T-helper 17 cell (primary cell): ENCODE results near the gene STT3B. TPM values are rescaled to one million over a fixed set of nuclear protein-coding genes. Genes with fewer than 3 reads are reported as not detected.

Experiments
- ATAC-seq: fragments of 150-1000 bp; cut with Tn5 transposase; 2 replicates; pipeline ENCODE4 v1.10.0; 2021; ENCODE audit warnings: mild to moderate bottlenecking, moderate library complexity
- DNase-seq, 3 donors: peaks; one replicate each; pipeline versions ENCODE4 v3.0.0 to v3.0.0-alpha.2; 2020 to 2021
- H3K9me3 ChIP-seq: one replicate; pipeline ENCODE4 v1.7.0; 2013; ENCODE audit warnings: low read length, mild to moderate bottlenecking; ENCODE audit not compliant: control insufficient read depth, poor library complexity, severe bottlenecking
- H3K27ac Mint-ChIP-seq: one replicate; pipeline ENCODE4 v1.8.0; 2022; ENCODE audit warnings: mild to moderate bottlenecking, moderate library complexity, mixed read lengths
- H3K27me3 Mint-ChIP-seq: one replicate; pipeline ENCODE4 v1.8.0; 2022; ENCODE audit warnings: mixed read lengths
- H3K36me3 Mint-ChIP-seq: one replicate; pipeline ENCODE4 v1.8.0; 2022; ENCODE audit warnings: low read depth, mixed read lengths
- H3K4me1 Mint-ChIP-seq: one replicate; pipeline ENCODE4 v1.8.0; 2022; ENCODE audit warnings: mild to moderate bottlenecking, mixed read lengths
- H3K4me3 Mint-ChIP-seq: one replicate; pipeline ENCODE4 v1.8.0; 2022; ENCODE audit warnings: mild to moderate bottlenecking, moderate library complexity, mixed read lengths
- total RNA-seq, 4 donors: library from RNA in 2 of 4; stranded (reverse) in 2 of 4; gene quantifications; one replicate each; pipeline ENCODE4 v1.2.3 and lab custom pipeline; 2022 to 2026

The STT3B gene
- total RNA-seq, 2 donors from 2014 or later, result 125 to 151 TPM

DNA sequence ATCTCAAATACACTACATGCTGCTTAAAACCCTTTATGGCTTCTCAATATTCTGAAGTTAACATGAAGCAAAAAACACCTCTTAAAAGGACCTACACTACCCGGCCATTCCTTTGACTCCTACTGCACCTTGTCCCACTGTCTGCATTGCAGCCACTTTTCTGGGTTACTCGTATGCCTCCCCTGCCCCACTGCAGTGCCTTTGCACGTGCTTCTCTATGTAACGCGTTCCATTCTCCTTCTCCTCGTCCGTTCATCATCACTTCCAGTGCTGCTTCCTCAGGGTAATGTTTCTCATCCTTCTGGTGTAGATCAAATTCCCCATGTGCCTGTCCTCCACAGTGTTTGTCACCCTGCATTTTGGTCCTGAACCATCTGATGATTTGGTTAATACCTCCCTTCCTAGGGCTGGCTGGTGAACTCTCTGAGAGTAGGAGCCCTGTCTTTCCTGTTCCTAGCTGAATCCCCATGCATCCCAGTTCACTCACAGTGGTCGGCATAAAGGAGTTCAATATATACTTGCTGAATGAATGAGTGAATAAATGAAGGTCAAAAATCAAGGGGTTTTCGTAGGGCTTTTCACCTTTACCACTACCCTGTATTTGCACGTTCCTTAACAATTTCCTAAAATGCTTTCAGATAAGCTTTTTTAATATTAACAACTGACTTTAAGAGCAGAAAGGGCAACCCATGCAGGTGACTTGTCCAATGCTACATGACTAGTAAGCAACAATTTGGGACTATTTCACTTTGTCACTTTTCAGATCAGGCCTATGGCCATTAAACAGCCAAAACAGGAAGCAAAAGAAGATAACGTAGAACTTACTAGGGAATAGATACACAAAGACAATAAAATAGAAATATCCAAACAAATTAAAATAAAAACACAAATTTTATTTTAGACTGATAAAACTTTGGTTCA lies 2.4 kb upstream of the STT3B start:
- no peak overlapping the region for H3K27ac Mint-ChIP-seq
- H3K4me1 Mint-ChIP-seq, result peaks cover 6% of the 10 kb centered on the region
- no peak overlapping the region for H3K4me3 Mint-ChIP-seq
- H3K27me3 Mint-ChIP-seq, result no peaks in the 10 kb centered on the region
- peaks cover 2% of the 10 kb centered on the region for H3K36me3 Mint-ChIP-seq
- no peak for ATAC-seq
- H3K9me3 ChIP-seq, result no peaks in the 10 kb centered on the region
- DNase-seq, result no peak

DNA sequence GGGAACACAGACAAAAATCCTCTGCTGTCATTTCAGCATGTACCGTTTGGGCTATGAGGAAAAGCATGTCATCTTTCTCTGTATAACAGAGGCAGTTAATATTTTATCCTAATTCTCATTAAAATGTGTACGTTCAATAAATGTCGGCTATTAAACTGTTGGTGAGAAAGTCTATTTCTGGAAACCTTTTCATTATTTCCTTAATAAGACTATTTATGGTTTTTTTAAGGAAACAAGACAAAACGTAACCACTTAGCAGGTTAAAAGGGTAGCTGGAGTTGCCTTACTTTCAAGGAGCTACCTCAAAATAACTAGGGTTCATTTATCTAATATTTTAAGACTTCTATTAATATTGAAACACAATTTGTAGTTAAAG lies 1.8 kb upstream of the STT3B start:
- no peaks in the 10 kb centered on the region for H3K27me3 Mint-ChIP-seq
- ATAC-seq, result no peak
- H3K9me3 ChIP-seq, result no peaks in the 10 kb centered on the region
- peaks cover 2% of the 10 kb centered on the region for H3K36me3 Mint-ChIP-seq
- H3K27ac Mint-ChIP-seq, result peak overlapping the region; percentile 95
- peaks cover 8% of the 10 kb centered on the region for H3K4me1 Mint-ChIP-seq
- H3K4me3 Mint-ChIP-seq, result peak overlapping the region; percentile 97
- DNase-seq, result no peak

DNA sequence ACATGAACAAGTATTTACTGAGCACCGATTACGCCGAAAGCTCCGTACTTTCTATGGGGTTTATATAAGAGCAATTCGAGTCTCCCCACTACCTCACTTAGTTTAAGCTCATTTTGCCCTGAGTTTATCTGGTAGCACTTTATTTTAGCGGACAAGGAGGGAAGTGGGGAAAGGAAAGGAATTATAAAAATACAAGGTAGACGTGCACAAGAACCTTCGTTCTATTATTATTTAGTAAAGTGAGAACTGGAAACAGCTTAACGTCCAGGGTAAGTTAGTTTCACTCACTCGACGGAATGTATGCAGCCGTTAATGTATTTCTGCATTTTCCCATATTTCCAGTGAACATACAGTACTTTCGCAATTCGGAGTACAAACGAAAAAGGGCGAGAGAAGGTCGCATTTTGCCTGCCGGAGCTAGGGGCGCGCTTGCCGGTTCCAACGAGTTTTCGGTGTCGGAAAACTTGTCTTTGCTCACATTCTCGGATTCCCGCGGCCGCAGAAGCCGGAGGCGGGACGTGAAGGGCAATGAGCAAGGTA lies 1.2 kb upstream of the STT3B start:
- Mint-ChIP-seq H3K27ac (peak overlapping the region; percentile 95), H3K27me3 (no peaks in the 10 kb centered on the region), H3K4me1 (peaks cover 13% of the 10 kb centered on the region), H3K36me3 (peaks cover 2% of the 10 kb centered on the region), H3K4me3 (peak overlapping the region; percentile 97)
- no peak for ATAC-seq
- no peaks in the 10 kb centered on the region for H3K9me3 ChIP-seq
- DNase-seq, result no peak

DNA sequence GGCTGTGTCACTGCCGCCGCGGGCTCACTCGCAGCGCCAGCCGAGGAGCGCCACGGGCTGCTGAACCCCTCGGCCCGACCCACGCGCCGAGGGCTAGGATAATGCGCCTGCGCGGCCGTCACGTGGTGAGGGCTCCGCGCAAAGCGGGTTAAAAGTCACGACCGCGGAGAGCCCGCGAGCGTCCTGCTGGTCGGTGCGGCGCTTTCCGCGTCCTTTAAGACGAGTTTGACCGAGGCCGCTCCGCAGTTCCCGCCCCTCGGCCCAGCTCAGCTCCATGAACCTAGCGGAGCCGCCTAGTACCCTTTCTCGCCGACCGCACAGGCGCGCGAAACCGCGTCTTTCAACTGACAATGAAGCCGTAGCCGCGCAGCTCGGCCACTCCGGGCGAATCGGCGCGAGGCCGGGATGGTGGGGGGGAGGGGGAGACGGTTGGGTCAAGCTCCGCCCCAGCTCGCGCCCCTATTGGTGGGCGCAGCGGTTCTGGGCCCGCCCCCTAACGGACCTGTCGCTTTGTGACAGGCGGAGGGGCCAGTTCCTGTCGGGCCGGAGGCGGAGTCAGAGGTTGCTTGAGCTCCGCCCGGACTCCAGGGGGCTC lies 636 bp upstream of the STT3B start:
- peak; percentile 98 to 99 (median 98) for DNase-seq
- peaks cover 2% of the 10 kb centered on the region for H3K36me3 Mint-ChIP-seq
- H3K4me1 Mint-ChIP-seq, result peaks cover 16% of the 10 kb centered on the region
- ATAC-seq, result peak; percentile 87
- H3K9me3 ChIP-seq, result no peaks in the 10 kb centered on the region
- H3K4me3 Mint-ChIP-seq, result peak overlapping the region; percentile 97
- H3K27me3 Mint-ChIP-seq, result no peaks in the 10 kb centered on the region
- H3K27ac Mint-ChIP-seq, result peak overlapping the region; percentile 95

DNA sequence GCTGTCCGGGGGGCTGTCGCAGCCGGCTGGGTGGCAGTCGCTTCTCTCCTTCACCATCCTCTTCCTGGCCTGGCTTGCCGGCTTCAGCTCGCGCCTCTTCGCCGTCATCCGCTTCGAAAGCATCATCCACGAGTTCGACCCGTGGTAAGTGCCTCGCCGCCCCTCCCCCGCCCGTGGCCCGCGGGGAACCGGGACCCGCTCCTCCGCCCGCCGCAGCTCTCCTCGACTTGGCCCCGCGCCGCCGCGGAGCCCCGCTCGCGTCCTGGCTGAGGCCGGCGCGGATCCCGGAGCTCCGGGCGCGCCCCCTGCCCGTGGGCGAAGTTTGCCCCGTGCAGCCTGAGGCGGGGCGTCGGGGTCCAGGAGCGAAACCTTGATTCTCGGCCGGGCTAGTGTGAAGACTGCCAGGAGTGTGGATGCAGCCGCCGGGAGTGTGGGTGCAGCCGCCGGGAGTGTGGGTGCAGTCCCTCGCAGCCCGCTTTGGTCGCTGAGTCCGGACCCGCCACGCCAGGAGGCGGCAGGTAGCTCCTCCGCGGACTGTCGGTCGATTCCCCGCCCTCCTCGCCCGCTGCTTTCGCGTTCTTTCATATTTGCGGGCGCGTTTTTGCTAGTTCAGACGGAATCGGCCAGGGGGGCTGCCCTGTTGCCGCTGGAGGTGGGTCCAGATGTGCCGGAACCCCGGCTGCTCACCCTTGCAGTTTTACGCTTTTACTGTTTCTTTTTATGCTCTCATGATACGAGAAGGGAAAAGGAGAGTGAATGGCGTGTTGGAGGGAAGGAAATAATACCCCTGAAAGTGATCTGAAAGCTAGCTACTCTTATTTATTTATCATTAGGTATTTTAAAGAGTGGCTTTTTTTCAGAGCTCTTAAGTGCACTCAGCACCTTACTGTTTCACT lies 692 bp downstream of the STT3B start:
- Mint-ChIP-seq H3K4me3 (peak overlapping the region; percentile 97), H3K27me3 (no peaks in the 10 kb centered on the region), H3K27ac (peak overlapping the region; percentile 96), H3K36me3 (peaks cover 2% of the 10 kb centered on the region), H3K4me1 (peaks cover 23% of the 10 kb centered on the region)
- H3K9me3 ChIP-seq, result no peaks in the 10 kb centered on the region
- ATAC-seq, result peak; percentile 0
- peak; percentile 42 to 50 (median 50) for DNase-seq

DNA sequence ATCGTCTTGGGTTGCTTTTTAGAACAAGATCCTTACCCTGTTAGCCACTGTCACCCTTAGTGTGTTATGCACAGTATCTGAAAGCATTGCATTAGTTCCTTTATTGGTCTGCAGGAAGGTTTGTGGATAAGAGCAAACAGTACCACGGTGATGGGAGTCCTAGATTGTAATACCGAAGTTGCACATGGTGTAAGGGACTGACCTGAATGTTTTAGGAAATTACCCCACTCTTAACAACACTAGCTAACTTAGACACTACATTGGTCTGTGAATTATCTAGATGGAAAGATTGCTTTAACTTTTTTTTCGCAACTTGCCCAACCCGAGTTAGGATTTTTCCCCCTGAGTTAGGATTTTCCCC lies 1.3 kb downstream of the STT3B start:
- Mint-ChIP-seq H3K27ac (peak overlapping the region; percentile 96), H3K27me3 (no peaks in the 10 kb centered on the region), H3K4me1 (peaks cover 29% of the 10 kb centered on the region), H3K4me3 (peak overlapping the region; percentile 97), H3K36me3 (peaks cover 2% of the 10 kb centered on the region)
- ATAC-seq (no peak), DNase-seq (no peak)
- H3K9me3 ChIP-seq, result no peaks in the 10 kb centered on the region

DNA sequence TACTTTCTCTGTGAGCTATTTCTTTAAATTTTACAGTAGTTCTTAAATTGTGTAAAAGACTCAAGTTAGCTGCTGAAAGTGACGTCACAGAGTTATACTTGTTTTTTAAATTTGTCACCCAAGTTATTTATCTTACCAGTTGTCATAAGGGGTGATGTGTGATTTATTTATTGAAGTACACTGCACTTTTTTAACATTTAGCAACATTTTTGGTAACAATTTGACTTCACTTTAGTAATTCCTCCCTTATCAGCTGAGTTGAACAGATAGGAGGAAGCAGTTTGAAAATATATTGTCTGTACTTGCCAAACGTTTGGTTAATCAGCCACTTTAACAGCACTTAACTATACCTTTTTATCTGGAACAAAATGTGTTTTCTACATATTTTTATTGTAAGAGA lies 3.8 kb downstream of the STT3B start:
- no peaks in the 10 kb centered on the region for H3K27me3 Mint-ChIP-seq
- DNase-seq, result no peak
- peak overlapping the region; percentile 82 for H3K27ac Mint-ChIP-seq
- H3K9me3 ChIP-seq, result no peaks in the 10 kb centered on the region
- H3K4me3 Mint-ChIP-seq, result peak overlapping the region; percentile 97
- H3K4me1 Mint-ChIP-seq, result peaks cover 45% of the 10 kb centered on the region
- ATAC-seq, result no peak
- H3K36me3 Mint-ChIP-seq, result peaks cover 2% of the 10 kb centered on the region

DNA sequence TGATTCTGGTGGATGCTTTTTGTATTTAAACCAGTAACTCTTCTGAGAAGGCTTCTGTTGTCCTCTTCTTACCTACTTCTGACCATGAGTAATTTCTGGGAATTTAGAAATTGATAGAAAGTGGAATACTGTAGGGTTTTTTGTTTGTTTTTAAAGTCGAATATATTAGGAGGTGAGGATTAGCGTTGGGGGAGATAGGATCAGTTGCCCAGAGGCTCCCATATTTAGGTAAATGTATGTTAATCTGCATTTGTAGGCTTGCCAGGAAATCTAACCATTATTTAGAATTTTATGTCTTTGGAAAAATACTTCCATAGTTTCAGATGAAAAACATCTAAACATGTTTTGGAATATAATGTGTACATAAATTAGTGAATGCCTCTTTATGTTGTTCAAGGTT lies 6.1 kb downstream of the STT3B start:
- no peaks in the 10 kb centered on the region for H3K36me3 Mint-ChIP-seq
- peak overlapping the region; percentile 70 for H3K27ac Mint-ChIP-seq
- no peaks in the 10 kb centered on the region for H3K27me3 Mint-ChIP-seq
- peaks cover 48% of the 10 kb centered on the region for H3K4me1 Mint-ChIP-seq
- DNase-seq, result no peak
- H3K9me3 ChIP-seq, result no peaks in the 10 kb centered on the region
- no peak overlapping the region for H3K4me3 Mint-ChIP-seq
- ATAC-seq, result no peak

DNA sequence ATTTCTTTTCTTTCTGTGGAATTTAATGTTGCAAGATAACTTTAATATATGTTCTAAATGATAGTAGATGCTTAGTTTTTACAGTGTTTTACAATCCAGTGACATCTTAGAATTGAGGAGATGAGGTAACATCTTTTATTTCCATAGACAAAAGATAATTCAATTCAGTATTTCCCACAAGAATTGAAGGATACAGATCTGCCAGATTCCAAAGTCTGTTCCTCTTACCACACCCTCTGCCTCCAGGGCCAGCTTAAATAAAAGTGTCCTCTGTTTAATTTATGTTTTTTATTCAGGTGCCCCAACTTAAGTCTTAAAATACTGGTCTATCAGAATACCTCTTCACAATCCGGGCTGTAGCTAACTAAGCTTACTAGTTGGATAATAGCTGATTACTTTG lies 6.5 kb downstream of the STT3B start:
- H3K9me3 ChIP-seq, result no peaks in the 10 kb centered on the region
- H3K27me3 Mint-ChIP-seq, result no peaks in the 10 kb centered on the region
- peak overlapping the region; percentile 72 for H3K4me3 Mint-ChIP-seq
- no peaks in the 10 kb centered on the region for H3K36me3 Mint-ChIP-seq
- no peak for ATAC-seq
- peak overlapping the region; percentile 70 for H3K27ac Mint-ChIP-seq
- H3K4me1 Mint-ChIP-seq, result peaks cover 48% of the 10 kb centered on the region
- no peak for DNase-seq

DNA sequence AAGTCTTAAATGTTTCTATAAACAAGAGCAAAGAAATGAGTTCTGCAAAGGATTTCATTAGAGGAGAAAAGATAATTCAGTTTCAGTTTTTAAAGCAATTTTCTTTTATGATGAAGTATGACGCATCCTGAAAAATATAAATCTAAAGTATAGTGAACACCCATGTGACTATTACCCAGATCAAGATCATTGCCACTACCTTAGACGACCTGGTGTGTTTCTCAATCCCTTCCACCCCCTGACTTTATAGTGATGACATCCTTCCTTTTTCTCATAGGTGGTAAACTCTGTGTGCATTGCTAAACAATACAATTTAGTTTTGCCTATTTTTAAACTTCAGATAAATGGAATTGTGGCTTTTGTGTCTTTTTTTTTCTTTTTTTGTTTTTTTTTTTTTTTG lies 8.4 kb downstream of the STT3B start:
- H3K36me3 Mint-ChIP-seq, result no peaks in the 10 kb centered on the region
- H3K27me3 Mint-ChIP-seq, result no peaks in the 10 kb centered on the region
- H3K27ac Mint-ChIP-seq, result peak overlapping the region; percentile 74
- no peak overlapping the region for H3K4me3 Mint-ChIP-seq
- ATAC-seq (peak; percentile 72), DNase-seq (no peak)
- peaks cover 55% of the 10 kb centered on the region for H3K4me1 Mint-ChIP-seq
- H3K9me3 ChIP-seq, result no peaks in the 10 kb centered on the region

DNA sequence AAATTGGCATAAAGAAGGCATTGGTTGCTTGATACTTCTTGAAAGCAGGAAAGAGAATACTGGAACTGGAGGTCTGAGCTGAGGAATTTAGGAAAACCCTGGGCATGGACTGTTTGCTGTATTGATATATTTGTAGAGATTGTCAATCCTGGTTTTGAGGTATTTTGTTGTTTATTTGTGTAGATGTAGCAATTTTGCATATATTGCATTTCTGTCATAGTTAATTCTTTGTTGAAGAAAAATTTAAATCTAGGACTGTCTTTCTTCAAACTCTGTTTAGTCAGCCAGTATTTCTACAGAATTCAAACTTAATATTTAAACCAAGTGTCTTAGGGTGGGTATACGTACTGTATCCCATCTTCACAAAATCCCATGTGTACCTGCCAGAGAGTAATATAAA lies 9.5 kb downstream of the STT3B start:
- Mint-ChIP-seq H3K27ac (peak overlapping the region; percentile 74), H3K4me1 (peaks cover 57% of the 10 kb centered on the region), H3K27me3 (no peaks in the 10 kb centered on the region), H3K4me3 (peak overlapping the region; percentile 19), H3K36me3 (no peaks in the 10 kb centered on the region)
- DNase-seq (no peak), ATAC-seq (no peak)
- H3K9me3 ChIP-seq, result no peaks in the 10 kb centered on the region

DNA sequence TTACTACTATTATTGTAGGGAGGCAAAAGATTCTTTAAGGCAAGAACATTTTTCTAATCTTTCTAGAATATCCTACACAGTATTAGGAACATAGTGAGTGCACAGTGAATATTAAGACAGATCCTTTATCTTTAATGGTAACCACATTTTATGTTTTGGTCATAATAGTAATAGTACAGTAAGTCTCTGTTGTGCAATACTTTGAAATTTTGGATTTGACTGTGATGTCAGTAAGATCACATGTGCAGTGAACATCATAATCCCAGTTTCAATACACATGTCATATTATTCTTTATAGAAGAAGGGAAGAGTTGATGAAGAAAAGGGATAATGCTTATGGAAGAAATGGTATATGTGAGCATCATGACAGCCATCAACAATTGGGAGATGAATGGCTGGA lies 10.7 kb downstream of the STT3B start:
- H3K4me3 Mint-ChIP-seq, result peak overlapping the region; percentile 39
- ATAC-seq, result no peak
- no peaks in the 10 kb centered on the region for H3K9me3 ChIP-seq

DNA sequence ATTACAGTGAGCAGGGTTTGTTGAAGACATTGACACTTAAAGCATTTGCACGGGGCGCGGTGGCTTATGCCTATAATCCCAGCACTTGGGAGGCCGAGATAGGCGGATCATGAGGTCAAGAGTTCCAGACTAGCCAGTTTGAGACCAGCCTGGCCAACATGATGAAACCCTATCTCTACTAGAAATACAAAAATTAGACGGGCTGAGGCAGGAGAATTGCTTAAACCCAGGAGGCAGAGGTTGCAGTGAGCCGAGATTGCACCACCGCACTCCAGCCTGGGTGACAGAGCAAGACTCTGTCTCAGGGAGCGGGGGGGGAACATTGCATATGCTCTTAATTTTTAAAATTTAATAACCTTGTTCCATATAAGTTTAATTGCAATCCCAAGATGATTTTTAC lies 11.9 kb downstream of the STT3B start:
- Mint-ChIP-seq H3K36me3 (no peaks in the 10 kb centered on the region), H3K27ac (peak overlapping the region; percentile 74), H3K4me1 (peaks cover 49% of the 10 kb centered on the region), H3K27me3 (no peaks in the 10 kb centered on the region), H3K4me3 (no peak overlapping the region)
- ATAC-seq, result no peak
- DNase-seq, result no peak
- no peaks in the 10 kb centered on the region for H3K9me3 ChIP-seq

More for the DNA sequence above, 10.7 kb downstream of the STT3B start:
- Mint-ChIP-seq H3K27me3 (no peaks in the 10 kb centered on the region), H3K4me1 (peaks cover 55% of the 10 kb centered on the region), H3K36me3 (no peaks in the 10 kb centered on the region), H3K27ac (peak overlapping the region; percentile 74)
- no peak for DNase-seq
